HepG2 (cell line): ENCODE data around the gene ADAMTS8. TPM values are rescaled to one million over a fixed set of nuclear protein-coding genes. Genes with fewer than 3 reads are reported as not detected.

ENCODE experiments used
- FOXK1 ChIP-seq: sonication (generic); formaldehyde crosslinking; IDR thresholded peaks from 2 replicates; pipeline ENCODE4 v1.4.0; 2020; ENCODE audit warnings: low read depth, missing genetic modification reagents, borderline replicate concordance
- HMGXB4 ChIP-seq, 2 experiments: sonication (generic) in 1 of 2; formaldehyde crosslinking in 1 of 2; IDR thresholded peaks; 2 replicates each; pipeline versions ENCODE4 v1.4.0 to v1.6.1; 2018 to 2020; ENCODE audit warnings: missing genetic modification reagents in 2 of 2, borderline replicate concordance in 1 of 2, low read depth in 1 of 2, mild to moderate bottlenecking in 1 of 2, missing biosample characterization in 1 of 2
- PPARG ChIP-seq: conservative IDR thresholded peaks from 2 replicates; pipeline ENCODE4 v1.6.1; 2016; ENCODE audit warnings: missing biosample characterization, missing genetic modification reagents
- TMF1 ChIP-seq: sonication (generic); formaldehyde crosslinking; IDR thresholded peaks from 2 replicates; pipeline ENCODE4 v1.8.1; 2022; ENCODE audit warnings: low read depth, missing genetic modification reagents
- ZNF280D ChIP-seq: sonication (generic); formaldehyde crosslinking; IDR thresholded peaks from 2 replicates; pipeline ENCODE4 v1.5.1; 2020; ENCODE audit warnings: mild to moderate bottlenecking, missing genetic modification reagents
- polyA plus RNA-seq, 8 experiments: library from polyadenylated mRNA; depleted of rRNA in 3 of 8; stranded (reverse) in 7 of 8; unstranded in 1 of 8; fragments of >200 nt; fragmentation: Illumina TruSeq in 4 of 8; extraction: Trizol in 4 of 8; gene quantifications; 2 replicates each; pipeline versions ENCODE4 v1.2.1 to v1.2.3, GENCODE V29; 2011 to 2016; ENCODE audit warnings: low read depth in 4 of 8, missing spikeins in 1 of 8, mixed read lengths in 1 of 8; ENCODE audit not compliant: insufficient read depth in 1 of 8
- total RNA-seq, 5 experiments: library from RNA; depleted of rRNA; stranded (reverse); fragments of >200 nt; fragmentation: Illumina TruSeq; extraction: Trizol; gene quantifications; 2 replicates each; pipeline ENCODE4 v1.2.3, GENCODE V29; 2016; ENCODE audit warnings: low read depth in 1 of 5
- TF ChIP-seq, protein P1 (sequence below): sonication (generic); formaldehyde crosslinking; IDR thresholded peaks from 2 replicates; pipeline ENCODE4 v1.8.0; 2022; ENCODE audit warnings: mild to moderate bottlenecking, missing genetic modification reagents; ENCODE audit not compliant: insufficient replicate concordance

Gene ADAMTS8
- total and polyA plus RNA-seq, 2 of the 13 experiments (the other 11 are each of a cell fraction or from before 2014, with no cell fraction given), result not detected

- TF ChIP-seq HMGXB4 (CRISPR knock-in tag; IDR thresholded peaks at IDR 0.05; ENCODE audit: borderline replicate concordance in 1 of 2, low read depth in 1 of 2) (peak; percentile 57 to 83), ZNF280D (CRISPR knock-in tag) (no peak), PPARG (CRISPR knock-in tag) (peak; percentile 76), TMF1 (no peak), FOXK1 (CRISPR knock-in tag) (0 out of 2 replicates have a peak, but pooled peaks have one; percentile 17)
- TF ChIP-seq, protein P1, sequence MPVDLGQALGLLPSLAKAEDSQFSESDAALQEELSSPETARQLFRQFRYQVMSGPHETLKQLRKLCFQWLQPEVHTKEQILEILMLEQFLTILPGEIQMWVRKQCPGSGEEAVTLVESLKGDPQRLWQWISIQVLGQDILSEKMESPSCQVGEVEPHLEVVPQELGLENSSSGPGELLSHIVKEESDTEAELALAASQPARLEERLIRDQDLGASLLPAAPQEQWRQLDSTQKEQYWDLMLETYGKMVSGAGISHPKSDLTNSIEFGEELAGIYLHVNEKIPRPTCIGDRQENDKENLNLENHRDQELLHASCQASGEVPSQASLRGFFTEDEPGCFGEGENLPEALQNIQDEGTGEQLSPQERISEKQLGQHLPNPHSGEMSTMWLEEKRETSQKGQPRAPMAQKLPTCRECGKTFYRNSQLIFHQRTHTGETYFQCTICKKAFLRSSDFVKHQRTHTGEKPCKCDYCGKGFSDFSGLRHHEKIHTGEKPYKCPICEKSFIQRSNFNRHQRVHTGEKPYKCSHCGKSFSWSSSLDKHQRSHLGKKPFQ (CRISPR knock-in tag), result peak; percentile 22
Observed at GRCh38 chr11:130434521-130435223, 6.3 kb upstream of the ADAMTS8 start (continued).
